Activated CD4-positive, CD25-positive, alpha-beta regulatory T cell treated with anti-CD3 and anti-CD28 coated beads, Interleukin-2, amount 50 U/mL, for 72 hours (primary cell): ENCODE measurements around the gene UGCG.
"Not testable (repeated sequence)": the region's sequence is repeated elsewhere in the genome, so short reads cannot be mapped to it uniquely, and the experiment has no call there.

ENCODE experiments used
- DNase-seq: peaks from one replicate; pipeline ENCODE4 v3.0.0; 2021

Gene UGCG

GRCh38 chr9:111895996-111896941, at the start of gene UGCG:
Gene UGCG, plus strand, starts transcription at chr9:111896814. Its CDS starts 402 bp downstream, at chr9:111897216.
- peak; percentile 90 for DNase-seq

DNA sequence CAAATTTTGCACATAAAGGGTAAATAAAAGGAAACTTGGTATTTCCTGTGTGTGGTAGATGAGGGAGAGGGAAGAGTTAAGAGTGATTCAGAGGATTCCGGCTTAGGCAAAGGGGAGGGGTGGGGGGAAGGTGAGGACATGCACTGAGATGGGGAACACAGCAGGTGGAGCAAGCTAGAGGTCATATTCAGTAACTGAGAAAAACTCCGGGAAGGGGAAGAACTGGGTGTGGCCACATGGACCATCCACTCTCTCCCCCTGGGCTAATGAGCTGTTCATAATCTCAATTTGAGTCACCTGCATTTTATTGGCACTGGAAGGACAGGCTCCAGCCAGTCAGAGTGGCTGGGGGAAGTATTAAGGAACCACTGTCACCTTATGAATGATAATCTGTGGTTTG, 45.1 kb upstream of the UGCG start:
- no peak for DNase-seq

- no peak for DNase-seq
Observed at GRCh38 chr9:111852291-111852690, 44.3 kb upstream of the UGCG start.

GRCh38 chr9:111853450-111853827, 43.2 kb upstream of the UGCG start:
- no peak for DNase-seq

DNA sequence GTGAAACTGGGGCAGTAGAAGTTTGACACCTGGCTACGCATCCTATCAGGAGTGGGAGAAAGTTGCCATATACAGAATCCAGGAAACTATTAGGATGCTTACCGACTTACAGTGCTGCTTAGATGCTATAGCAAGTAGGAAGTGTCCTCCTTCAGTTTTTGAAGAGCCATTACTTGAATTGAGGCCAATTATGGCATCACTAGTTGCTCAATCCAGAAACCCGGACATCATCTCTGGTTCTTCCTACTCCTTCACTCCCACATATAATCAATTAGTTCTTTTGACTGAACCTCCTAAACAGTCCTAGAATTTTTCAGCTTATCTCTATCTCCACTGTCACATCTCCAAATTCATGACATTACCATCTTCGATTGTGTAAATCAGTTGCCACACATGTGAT, 41.8 kb upstream of the UGCG start:
- no peak for DNase-seq

DNA sequence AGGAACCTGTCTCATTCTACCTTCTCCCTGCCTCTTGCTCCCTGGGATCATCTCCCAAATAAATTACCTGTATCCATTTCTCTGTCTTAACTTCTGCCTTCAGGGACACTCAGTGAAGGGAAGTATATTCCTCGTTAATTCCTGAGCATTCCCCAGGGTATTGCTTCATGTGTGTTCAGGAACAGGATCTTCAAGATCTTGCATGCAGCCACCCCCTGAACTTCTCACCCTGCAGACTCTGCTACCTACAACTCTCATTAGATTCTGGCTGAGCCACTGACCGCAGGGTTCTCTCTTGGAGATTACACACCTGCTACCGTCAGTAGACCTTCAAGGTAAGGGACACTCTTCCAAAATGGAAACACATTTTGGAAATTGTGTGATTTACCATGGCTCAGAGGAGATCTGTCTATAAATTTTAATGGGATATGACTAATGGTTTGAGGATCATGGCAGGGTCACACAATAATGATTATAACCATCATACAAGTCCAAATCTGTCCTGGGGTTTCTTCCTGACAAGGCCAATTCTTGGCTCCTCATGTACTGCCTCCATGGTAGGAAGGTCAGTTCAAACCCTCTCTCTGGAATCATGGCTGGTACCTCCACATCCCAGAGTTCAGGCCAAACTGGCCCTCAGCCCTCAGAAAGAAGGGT, 38.9 kb upstream of the UGCG start:
- DNase-seq = no peak

GRCh38 chr9:111860443-111860842, 36.2 kb upstream of the UGCG start:
- no peak for DNase-seq

- DNase-seq = no peak
Observed at GRCh38 chr9:111863636-111864035, 33.0 kb upstream of the UGCG start.

DNA sequence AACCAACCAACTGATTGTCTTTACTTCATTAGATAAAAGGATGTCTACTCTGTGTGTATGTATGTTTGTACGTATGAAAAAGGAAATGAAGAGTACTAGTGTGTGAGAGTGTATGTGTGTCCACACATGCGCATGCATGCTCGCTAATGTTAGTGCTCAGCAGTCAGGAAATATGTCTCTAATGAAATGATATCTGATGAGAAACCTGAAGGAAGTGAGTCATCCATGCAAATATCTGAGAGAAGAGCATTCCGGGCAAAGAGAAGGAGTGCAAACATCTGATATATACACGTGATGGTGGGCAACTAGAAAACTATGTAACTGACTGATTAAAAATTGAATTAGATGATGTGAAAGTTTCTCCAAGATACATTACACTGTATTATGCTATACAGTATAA, 29.6 kb upstream of the UGCG start:
- DNase-seq = no peak

- DNase-seq = no peak
Observed at GRCh38 chr9:111868475-111868874, 28.1 kb upstream of the UGCG start.

DNA sequence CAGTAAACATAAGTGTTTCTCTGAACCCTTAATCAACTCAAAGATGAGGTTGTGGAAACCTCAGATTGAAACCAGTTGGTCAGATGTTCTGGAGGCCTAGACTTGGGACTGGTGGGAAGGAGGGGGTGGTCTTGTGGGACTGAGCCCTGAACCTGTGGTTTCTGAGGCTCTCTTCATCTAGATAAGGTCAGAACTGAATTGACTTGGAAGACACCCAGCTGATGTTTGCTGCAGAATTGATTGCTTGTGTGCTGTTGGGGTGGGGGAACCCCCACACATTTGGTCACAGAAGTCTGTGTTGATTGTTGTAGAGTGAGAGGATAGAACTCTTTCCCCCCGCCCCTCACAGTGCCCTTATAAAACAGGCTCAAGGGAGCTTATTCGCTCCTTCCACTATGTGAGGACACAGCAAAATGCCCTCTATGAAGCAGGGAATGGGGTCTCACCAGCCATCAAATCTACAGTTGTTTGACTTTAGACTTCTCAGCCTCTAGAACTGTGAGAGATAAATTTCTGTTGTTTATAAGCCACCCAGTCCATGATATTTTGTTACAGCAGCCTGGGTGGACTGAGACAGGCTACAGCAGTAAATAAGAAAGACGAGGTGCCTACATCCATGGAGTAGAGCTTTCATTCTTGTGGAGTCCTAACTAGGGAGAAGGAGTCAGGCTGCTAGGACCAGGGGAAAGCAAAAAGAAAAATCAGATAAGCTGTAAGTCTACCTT, 25.7 kb upstream of the UGCG start:
- no peak for DNase-seq

- no peak for DNase-seq
Observed at GRCh38 chr9:111871499-111871855, 25.1 kb upstream of the UGCG start.

GRCh38 chr9:111872886-111873285, 23.7 kb upstream of the UGCG start:
- DNase-seq = no peak

DNA sequence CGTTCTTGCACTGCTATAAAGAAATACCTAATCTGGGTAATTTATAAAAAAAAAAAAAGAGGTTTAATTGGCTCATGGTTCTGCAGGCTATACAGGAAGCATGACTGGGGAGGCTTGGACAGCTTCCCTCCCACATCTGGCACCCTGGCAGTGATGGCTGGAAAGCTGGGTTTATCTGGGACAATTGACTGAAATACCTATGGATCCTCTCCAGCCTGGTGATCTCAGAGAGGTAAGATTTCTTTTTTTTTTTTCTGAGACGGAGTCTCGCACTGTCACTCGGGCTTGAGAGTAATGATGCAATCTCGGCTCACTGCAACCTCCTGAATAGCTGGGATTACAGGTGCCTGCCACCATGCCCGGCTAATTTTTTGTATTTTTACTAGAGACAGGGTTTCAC, 22.7 kb upstream of the UGCG start:
- no peak for DNase-seq

- no peak for DNase-seq
Observed at GRCh38 chr9:111874500-111874899, 22.1 kb upstream of the UGCG start.

- not testable (repeated sequence) for DNase-seq
Observed at GRCh38 chr9:111875291-111875690, 21.3 kb upstream of the UGCG start.

- not testable (repeated sequence) for DNase-seq
Observed at GRCh38 chr9:111875691-111876090, 20.9 kb upstream of the UGCG start.

- DNase-seq = no peak
Observed at GRCh38 chr9:111876179-111876578, 20.4 kb upstream of the UGCG start.

DNA sequence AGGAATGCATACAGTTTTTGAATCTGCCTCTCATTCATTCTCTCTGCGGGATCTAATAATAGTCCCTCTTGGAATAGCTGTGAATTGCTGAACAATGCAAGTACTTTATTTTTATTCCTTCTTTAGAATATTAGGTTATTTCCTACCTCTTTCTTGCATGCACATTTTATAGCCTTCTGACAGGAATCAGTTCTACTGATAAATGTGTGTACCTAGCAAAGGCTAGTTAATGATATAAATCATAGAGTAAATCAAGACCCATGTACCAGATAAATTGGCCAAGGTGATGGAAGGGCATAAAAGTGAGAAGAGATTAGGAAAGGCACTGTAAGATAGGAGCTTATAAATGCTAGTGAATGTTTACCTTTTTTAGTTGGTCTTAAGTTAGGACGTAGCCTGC, 19.2 kb upstream of the UGCG start:
- DNase-seq = no peak

DNA sequence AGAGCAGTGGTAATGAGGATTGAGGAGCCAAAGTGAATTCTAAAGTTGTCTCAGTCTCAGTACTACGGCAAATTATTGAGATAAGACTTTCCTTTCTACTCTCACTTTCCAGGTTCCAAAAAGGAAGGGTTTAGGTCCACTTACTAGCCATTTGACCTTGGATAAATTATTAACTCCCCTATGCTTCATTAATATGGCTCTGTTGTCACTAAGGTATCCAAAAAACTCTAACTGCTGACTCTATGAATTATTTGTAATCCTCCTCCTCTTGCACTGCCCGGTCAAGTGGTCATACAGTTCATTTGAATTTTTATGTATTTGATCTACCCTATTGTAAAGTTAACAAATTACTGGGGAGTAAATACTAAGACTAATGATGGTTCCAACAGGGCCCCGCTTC, 17.7 kb upstream of the UGCG start:
- no peak for DNase-seq

DNA sequence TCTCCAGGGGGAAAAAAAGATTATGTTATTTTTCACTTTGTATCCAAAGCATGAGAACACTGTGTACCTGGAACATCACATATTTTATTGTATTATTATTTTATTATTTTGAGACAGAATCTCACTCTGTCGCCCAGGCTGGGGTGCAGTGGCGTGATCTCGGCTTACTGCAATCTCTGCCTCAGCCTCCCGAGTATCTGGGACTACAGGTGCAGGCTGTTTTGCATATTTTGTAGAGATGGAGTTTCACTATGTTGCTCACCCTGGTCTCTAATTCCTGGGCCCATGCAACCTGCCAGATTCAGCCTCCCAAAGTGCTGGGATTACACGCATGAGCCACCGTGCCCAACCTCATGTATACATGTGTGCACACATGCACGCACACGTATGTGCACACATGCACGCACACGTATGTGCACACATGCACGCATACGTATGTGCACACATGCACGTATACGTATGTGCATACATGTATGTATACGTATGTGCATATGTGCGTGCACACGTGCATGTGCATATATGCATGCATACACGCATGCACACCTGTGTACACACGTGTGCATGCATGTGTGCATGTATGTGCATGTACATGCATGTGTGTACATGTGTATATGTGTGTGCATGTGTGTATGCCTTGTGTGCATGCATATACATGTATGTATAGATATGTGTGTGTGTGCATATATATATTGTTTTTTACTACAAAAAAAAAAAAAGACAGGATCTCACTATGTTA, 9.5 kb upstream of the UGCG start:
- DNase-seq = no peak

DNA sequence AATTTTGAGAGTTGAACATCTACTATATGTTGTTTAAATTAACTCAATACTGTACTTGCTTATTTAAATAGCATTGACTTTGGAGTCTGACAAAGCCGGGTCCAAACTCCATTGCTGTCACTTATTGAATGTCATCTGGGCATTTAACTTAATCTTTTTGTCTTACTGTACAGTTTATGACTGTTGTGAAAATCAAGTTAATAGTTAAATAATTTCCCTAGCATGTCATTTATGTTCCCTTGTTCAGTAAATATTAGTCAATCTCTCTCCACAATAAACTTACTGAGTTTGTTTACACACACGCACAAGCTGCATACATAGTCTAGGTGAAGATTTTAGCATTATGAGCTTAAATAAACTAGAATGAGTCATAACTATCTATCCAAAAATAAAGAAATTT, 6.3 kb upstream of the UGCG start:
- DNase-seq = no peak

DNA sequence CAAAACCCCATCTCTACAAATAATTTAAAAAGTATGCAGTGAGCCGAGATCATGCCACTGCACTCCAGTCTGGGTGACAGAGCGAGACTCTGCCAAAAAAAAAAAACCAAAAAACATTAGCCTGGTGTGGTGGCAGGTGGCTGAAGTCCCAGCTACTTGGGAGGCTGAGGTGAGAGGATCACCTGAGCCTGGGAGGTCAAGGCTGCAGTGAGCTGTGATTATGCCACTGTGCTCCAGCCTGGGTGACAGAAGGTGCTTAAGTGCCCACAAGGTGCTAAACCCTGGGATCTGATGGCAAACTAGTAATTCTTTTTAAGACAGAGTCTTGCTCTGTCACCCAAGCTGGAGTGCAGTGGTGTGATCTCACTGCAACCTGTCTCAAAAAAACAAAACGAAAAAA, 5.7 kb upstream of the UGCG start:
- not testable (repeated sequence) for DNase-seq
